ENCODE data around the gene SPC24.

DNA sequence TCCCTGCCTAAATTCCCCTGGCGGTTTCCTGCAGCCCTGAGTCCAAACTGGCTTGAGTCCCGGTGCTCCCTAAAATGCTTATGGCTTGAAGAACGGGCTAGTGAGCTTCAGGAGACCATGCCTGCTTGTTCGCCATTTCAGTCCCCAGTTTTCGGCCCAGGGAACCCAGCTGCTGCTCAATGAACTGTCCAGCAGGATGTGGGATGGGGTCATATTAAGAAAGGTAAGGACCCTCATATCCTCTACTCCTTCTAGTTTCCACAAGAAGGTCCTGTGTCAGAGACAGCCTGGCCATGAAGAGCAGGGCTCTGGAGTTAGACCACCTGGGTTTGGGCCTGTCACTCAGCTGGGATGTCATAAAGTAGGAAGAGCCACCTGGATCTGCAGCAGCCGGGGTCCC, 17.0 kb upstream of the SPC24 start:
- no peak for TF ChIP-seq SIN3A (IDR thresholded peaks at IDR 0.05; ENCODE audit: borderline replicate concordance, insufficient read depth, low read length)
- no peak for TF ChIP-seq TAF1 (IDR thresholded peaks at IDR 0.05; ENCODE audit: borderline replicate concordance, insufficient read depth, low read length)
- no peak for TF ChIP-seq POLR2AphosphoS5 (IDR thresholded peaks at IDR 0.05; ENCODE audit: low read depth, low read length)
- TF ChIP-seq, protein P1, sequence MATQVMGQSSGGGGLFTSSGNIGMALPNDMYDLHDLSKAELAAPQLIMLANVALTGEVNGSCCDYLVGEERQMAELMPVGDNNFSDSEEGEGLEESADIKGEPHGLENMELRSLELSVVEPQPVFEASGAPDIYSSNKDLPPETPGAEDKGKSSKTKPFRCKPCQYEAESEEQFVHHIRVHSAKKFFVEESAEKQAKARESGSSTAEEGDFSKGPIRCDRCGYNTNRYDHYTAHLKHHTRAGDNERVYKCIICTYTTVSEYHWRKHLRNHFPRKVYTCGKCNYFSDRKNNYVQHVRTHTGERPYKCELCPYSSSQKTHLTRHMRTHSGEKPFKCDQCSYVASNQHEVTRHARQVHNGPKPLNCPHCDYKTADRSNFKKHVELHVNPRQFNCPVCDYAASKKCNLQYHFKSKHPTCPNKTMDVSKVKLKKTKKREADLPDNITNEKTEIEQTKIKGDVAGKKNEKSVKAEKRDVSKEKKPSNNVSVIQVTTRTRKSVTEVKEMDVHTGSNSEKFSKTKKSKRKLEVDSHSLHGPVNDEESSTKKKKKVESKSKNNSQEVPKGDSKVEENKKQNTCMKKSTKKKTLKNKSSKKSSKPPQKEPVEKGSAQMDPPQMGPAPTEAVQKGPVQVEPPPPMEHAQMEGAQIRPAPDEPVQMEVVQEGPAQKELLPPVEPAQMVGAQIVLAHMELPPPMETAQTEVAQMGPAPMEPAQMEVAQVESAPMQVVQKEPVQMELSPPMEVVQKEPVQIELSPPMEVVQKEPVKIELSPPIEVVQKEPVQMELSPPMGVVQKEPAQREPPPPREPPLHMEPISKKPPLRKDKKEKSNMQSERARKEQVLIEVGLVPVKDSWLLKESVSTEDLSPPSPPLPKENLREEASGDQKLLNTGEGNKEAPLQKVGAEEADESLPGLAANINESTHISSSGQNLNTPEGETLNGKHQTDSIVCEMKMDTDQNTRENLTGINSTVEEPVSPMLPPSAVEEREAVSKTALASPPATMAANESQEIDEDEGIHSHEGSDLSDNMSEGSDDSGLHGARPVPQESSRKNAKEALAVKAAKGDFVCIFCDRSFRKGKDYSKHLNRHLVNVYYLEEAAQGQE (IDR thresholded peaks at IDR 0.05; ENCODE audit: insufficient read depth in 1 of 2, low read depth in 2 of 2, low read length in 2 of 2), result no peak
